ENCODE measurements around the gene USP40. TPM values are rescaled to one million over a fixed set of nuclear protein-coding genes. Genes with fewer than 3 reads are reported as not detected.

USP40 gene
- total and polyA plus RNA-seq, 2 experiments from 2014 or later = 5.7 to 11.7 TPM

- H3K36me3 Mint-ChIP-seq (ENCODE audit: low read depth) = peaks cover 12% of the 10 kb centered on the region
- H3K79me2 ChIP-seq (replicated peaks; ENCODE audit: insufficient read depth) = no peaks in the 10 kb centered on the region
- ATAC-seq (no peak), DNase-seq (ENCODE audit: low spot score) (no peak)
- no peaks in the 10 kb centered on the region for H3K36me3 ChIP-seq (ENCODE audit: insufficient read depth)
- peaks cover 18% of the 10 kb centered on the region for H3K27me3 Mint-ChIP-seq (ENCODE audit: insufficient read depth, low read depth, poor library complexity)
- TF ChIP-seq STAT1 (IDR thresholded peaks at IDR 0.05; ENCODE audit: unreplicated experiment) = no peak
- TF ChIP-seq NANOG (IDR thresholded peaks at IDR 0.05; ENCODE audit: borderline replicate concordance) = no peak
- no peak for TF ChIP-seq EZH2phosphoT487 (IDR thresholded peaks at IDR 0.05; ENCODE audit: unreplicated experiment)
- TF ChIP-seq ETS1 (IDR thresholded peaks at IDR 0.05) = no peak
- no peak for TF ChIP-seq CREB1 (CRISPR knock-in tag; IDR thresholded peaks at IDR 0.05; ENCODE audit: low read depth)
- TF ChIP-seq ZNF462 (CRISPR knock-in tag; IDR thresholded peaks at IDR 0.05) = no peak
- no peak for TF ChIP-seq ZNF114 (CRISPR knock-in tag; IDR thresholded peaks at IDR 0.05)
- TF ChIP-seq EZH2 (IDR thresholded peaks at IDR 0.05; ENCODE audit: low read depth, unreplicated experiment) = no peak
- TF ChIP-seq CTCF (conservative IDR thresholded peaks at IDR 0.05; ENCODE audit: low read depth in 2 of 2) = no peak
- no peak for TF ChIP-seq ZNF331 (CRISPR knock-in tag; IDR thresholded peaks at IDR 0.05; ENCODE audit: low read depth)
- TF ChIP-seq JUNB (IDR thresholded peaks at IDR 0.05; ENCODE audit: unreplicated experiment) = no peak
- TF ChIP-seq POLR2AphosphoS5 (IDR thresholded peaks at IDR 0.05; ENCODE audit: low read depth) = no peak
- TF ChIP-seq REST (IDR thresholded peaks at IDR 0.05; ENCODE audit: unreplicated experiment) = no peak
- H2AFZ ChIP-seq = no peak overlapping the region
- H3F3A ChIP-seq (replicated peaks; ENCODE audit: low read depth) = no peaks in the 10 kb centered on the region
- no peaks in the 10 kb centered on the region for H4K20me1 ChIP-seq (replicated peaks; ENCODE audit: insufficient read depth)
- no peaks in the 10 kb centered on the region for H3K9me2 ChIP-seq (ENCODE audit: insufficient read depth)
- H3K4me3 ChIP-seq = no peak overlapping the region
- no peak overlapping the region for H3K27ac Mint-ChIP-seq
- no peak overlapping the region for H3K4me2 ChIP-seq
- H3K27ac ChIP-seq (ENCODE audit: low read depth) = no peak overlapping the region
- no peaks in the 10 kb centered on the region for H3K4me1 ChIP-seq (ENCODE audit: insufficient read depth)
- H3K27me3 ChIP-seq (ENCODE audit: insufficient read depth) = no peaks in the 10 kb centered on the region
- H3K9me3 Mint-ChIP-seq = peaks cover 2% of the 10 kb centered on the region; the same call in 1 of the 3 replicates
- H3K4me1 Mint-ChIP-seq = peaks cover 9% of the 10 kb centered on the region
- no peak overlapping the region for H3K4me3 Mint-ChIP-seq
Observed at GRCh38 chr2:233444501-233444900, 122.1 kb downstream of the USP40 start.

All from GM23338 (cell line).